ENCODE measurements around the gene DOK1.

DOK1 gene

GRCh38 chr2:74602586-74603281 is 48.2 kb downstream of the DOK1 start:
- no peak for DNase-seq (ENCODE audit: low spot score)

GRCh38 chr2:74603282-74604000 is 48.9 kb downstream of the DOK1 start:
- no peak for DNase-seq (ENCODE audit: low spot score)

- DNase-seq (ENCODE audit: low spot score): no peak
Observed at GRCh38 chr2:74606927-74607326, 52.4 kb downstream of the DOK1 start.

Data from ecto neural progenitor cell (in vitro differentiated cells).